Inferior parietal cortex (tissue), 1 donor: ENCODE data around the gene NOB1.
"Not testable (repeated sequence)": the region's sequence is repeated elsewhere in the genome, so short reads cannot be mapped to it uniquely, and the experiment has no call there.

Experiments
- DNase-seq: peaks from one replicate; pipeline ENCODE4 v3.0.0-alpha.2; 2016; ENCODE audit errors: extremely low spot score

The NOB1 gene

GRCh38 chr16:69761983-69762813 lies 7.5 kb upstream of the NOB1 start, which contains the start of gene WWP2:
Gene WWP2, plus strand, starts transcription at chr16:69762332. Its CDS starts 24,679 bp downstream, at chr16:69787011.
- peak; percentile 83 for DNase-seq

GRCh38 chr16:69757375-69757774 lies 2.6 kb upstream of the NOB1 start:
- DNase-seq, result not testable (repeated sequence)

DNA sequence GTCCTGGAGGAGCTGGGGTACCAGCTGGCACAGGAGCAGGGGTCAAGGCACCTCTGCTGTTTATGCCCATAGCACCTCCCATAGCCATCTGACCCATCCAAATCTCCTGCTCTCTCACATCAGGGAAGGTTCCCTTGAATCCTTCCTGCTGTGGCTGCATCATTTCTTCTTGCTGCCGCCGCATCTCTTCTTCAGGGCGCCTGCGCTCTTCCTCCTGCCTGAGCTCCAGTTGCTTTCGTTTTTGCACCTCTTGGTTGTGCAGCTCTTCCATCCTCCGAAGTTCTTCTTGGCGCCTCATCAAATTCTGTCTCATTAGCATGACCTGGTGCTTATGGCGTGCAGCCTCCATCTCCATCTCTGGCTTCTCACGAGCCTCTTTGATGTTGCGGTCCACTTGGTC lies 2.0 kb upstream of the NOB1 start:
- no peak for DNase-seq

- DNase-seq, result no peak
These were observed 620 bp downstream of the NOB1 start for GRCh38 chr16:69754143-69754468.

GRCh38 chr16:69748694-69749345 lies 5.9 kb downstream of the NOB1 start:
- no peak for DNase-seq

GRCh38 chr16:69747115-69747514 lies 7.6 kb downstream of the NOB1 start:
- no peak for DNase-seq

- no peak for DNase-seq
These were observed 8.8 kb downstream of the NOB1 start for GRCh38 chr16:69745959-69746358.

DNA sequence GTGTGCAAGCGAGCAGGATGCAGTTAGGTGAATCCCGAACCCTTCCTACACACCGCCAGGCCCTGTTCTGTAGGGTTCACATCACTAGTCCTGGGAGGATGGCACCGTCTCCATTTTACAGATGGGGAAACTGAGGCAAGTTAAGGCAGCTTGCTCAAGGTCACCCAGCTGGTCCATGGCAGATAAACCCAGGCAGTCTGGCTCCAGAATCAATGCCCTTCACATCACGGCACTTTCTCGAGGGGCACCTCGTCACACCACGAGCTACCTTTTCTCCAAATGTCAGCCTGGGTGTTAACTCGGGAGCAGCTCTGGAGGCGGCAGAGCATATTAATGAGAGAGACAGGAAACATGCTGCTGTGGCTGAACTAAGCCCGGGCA lies 9.5 kb downstream of the NOB1 start:
- DNase-seq, result no peak

- DNase-seq, result no peak
These were observed 10.1 kb downstream of the NOB1 start for GRCh38 chr16:69744363-69745231.

DNA sequence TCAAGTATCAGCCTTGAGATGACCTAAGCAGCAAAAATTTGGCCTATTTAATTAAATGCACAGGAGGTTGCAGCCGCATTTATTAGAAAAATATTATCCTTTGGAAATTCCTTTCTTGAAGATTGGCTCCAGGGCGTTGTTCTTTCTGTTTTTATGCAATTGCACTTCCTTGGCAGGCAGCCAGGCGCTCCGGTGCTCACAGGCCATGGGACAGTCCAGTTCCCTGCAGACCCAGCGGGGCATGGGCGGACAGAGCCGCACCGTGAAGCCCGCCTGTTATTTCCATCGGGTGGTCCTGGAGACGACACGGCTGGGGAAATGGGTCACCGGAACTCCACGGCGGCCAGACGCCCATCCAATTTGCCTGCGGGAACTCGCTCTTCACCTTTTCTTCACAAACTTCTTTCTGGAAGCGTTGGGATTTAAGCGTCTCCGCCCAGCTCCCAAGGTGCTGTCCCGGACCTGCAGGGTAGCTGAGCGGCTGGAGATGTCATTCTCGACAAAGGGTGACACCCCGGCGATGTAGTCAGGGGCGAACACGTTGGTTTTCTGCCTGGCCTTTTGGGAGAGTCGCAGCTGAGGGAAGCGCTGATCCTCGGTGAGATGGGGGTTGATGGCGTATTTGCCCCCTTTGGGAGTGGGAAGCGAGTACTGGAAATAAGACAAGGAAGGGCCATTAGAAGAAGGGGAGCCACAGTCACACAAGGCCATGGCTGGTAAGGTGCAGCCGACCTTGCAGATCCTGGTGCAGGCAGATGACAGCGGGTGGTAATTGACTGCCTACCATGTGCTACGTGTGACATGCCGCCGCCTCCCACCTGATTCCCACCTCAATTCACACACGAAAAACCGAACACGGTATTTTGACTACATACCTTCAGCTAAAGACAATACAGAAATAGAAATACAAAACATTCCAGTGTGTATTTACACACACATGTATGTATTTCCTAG lies 12.5 kb downstream of the NOB1 start:
- no peak for DNase-seq

GRCh38 chr16:69741519-69741918 lies 13.2 kb downstream of the NOB1 start:
- DNase-seq, result no peak

GRCh38 chr16:69732101-69732500 lies 22.6 kb downstream of the NOB1 start:
- no peak for DNase-seq

- not testable (repeated sequence) for DNase-seq
These were observed 23.4 kb downstream of the NOB1 start for GRCh38 chr16:69731280-69731679.

GRCh38 chr16:69729030-69729429 lies 25.7 kb downstream of the NOB1 start:
- DNase-seq, result not testable (repeated sequence)

- DNase-seq, result no peak
These were observed 26.8 kb downstream of the NOB1 start for GRCh38 chr16:69727916-69728270.

GRCh38 chr16:69726313-69727060 lies 28.2 kb downstream of the NOB1 start, which contains the start of gene NQO1:
Gene NQO1, minus strand, starts transcription at chr16:69726560. Its CDS starts 121 bp downstream, at chr16:69726439.
- DNase-seq, result peak; percentile 86

DNA sequence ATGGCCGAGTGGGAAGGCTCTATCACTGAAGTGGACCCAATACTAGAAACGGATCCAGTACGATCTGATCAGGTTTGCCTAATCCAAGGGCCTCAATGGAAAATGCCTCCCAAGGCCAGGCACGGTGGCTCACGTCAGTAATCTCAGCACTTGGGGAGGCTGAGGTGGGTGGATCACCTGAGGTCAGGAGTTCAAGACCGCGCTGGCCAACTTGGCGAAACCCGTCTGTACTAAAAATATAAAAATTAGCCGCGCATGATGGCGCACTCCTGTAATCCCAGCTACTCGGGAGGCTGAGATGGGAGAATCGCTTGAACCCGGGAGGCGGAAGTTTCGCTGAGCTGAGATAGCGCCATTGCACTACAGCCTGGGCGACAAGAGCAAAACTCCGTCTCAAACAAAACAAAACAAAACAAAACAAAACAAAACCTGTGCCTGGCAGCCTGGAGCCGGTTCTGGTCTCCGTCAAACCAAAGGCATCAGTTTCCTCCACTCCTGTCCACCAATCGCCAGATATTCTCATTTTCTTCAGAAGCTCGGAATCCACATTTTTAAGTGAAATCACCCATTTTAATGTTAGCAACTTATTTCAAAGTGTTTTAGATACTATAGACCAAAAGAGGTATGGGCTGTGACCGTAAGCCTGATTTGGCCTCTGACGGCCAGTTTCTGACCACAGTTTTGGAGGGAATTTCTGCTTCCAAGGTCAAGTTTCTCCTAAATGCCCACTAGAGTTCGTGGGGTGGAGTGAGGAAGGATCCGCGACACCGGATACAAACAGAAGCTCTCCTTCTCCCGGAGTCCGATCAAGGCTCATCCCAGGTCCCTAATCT lies 29.0 kb downstream of the NOB1 start:
- no peak for DNase-seq

DNA sequence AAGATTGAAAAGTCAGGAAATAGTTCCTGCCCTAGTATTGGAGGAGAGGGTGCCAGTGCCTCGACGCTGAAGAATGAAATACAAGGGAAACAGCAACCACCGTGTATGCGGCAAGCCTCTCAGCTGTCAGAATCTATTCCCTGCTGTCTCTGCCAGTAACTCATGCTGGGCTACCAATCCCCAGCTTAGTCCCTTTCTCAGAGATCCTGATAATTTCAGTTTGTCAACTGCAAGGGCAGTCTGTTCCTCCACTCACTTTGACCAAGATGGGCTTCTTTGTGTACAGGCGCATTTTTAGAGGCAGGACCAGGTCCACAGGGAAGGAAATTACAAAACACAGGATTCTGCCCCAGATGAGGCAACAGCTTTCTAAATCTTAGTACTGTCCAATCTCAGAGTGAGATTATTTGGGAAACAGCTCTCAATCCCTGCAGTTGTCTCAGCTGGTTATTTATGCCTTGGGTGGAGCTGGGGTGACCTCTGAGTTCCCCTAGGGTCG lies 29.7 kb downstream of the NOB1 start:
- no peak for DNase-seq

DNA sequence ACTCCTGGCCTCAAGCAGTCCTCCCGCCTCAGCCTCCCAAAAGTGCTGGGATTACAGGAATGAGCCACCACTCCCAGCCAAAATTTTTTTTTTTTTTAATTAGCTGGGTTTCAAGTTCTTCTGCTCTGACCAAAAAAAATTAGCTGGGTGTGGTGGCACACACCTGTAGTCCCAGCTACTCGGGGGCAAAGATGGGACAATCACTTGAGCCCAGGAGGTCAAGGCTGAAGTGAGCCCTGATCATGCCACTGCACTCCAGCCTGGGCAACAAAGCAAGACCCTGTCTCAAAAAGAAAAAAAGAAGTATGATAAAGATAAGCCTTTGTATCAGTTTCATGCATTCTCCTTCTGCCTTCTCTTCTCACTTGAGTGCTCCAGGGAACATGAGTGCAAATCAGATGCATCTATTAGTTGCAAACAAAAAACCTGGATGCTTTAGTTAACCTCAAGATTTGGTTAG lies 30.3 kb downstream of the NOB1 start:
- DNase-seq, result no peak
